Chondrocyte (in vitro differentiated cells): ENCODE measurements around the gene APLN. TPM values are rescaled to one million over a fixed set of nuclear protein-coding genes. Genes with fewer than 3 reads are reported as not detected.

Experiments used
- DNase-seq: peaks from one replicate; pipeline ENCODE4 v3.0.0; 2021; ENCODE audit warnings: mixed read lengths, low spot score
- H3K27ac Mint-ChIP-seq: one replicate; pipeline ENCODE4 v1.8.0; 2021; ENCODE audit warnings: mild to moderate bottlenecking, moderate library complexity, mixed read lengths; ENCODE audit not compliant: unreplicated experiment
- H3K27me3 Mint-ChIP-seq: 2 replicates; pipeline ENCODE4 v1.8.0; 2021; ENCODE audit warnings: low read depth, mixed read lengths
- H3K36me3 Mint-ChIP-seq: 2 replicates; pipeline ENCODE4 v1.8.0; 2021; ENCODE audit warnings: low read depth, mixed read lengths
- H3K4me1 Mint-ChIP-seq: 2 replicates; pipeline ENCODE4 v1.8.0; 2021; ENCODE audit warnings: low read depth, mild to moderate bottlenecking, mixed read lengths
- H3K4me3 Mint-ChIP-seq: one replicate; pipeline ENCODE4 v1.8.0; 2021; ENCODE audit warnings: mild to moderate bottlenecking, moderate library complexity, mixed read lengths; ENCODE audit not compliant: unreplicated experiment
- H3K9me3 Mint-ChIP-seq: 2 replicates; pipeline ENCODE4 v1.8.0; 2021; ENCODE audit warnings: low read depth, mixed read lengths
- total RNA-seq: library from RNA; stranded (reverse); gene quantifications from 3 replicates; pipeline ENCODE4 v1.2.1, GENCODE V29; 2021
- TF ChIP-seq, protein P1 (sequence below): fragments of 200-600 bp; sonication (generic); IDR thresholded peaks from 2 replicates; pipeline ENCODE4 v1.5.0; 2021; ENCODE audit warnings: antibody characterized with exemption, mild to moderate bottlenecking, moderate library complexity

Gene APLN
- total RNA-seq, 1 donor from 2014 or later: 1.3 TPM

DNA sequence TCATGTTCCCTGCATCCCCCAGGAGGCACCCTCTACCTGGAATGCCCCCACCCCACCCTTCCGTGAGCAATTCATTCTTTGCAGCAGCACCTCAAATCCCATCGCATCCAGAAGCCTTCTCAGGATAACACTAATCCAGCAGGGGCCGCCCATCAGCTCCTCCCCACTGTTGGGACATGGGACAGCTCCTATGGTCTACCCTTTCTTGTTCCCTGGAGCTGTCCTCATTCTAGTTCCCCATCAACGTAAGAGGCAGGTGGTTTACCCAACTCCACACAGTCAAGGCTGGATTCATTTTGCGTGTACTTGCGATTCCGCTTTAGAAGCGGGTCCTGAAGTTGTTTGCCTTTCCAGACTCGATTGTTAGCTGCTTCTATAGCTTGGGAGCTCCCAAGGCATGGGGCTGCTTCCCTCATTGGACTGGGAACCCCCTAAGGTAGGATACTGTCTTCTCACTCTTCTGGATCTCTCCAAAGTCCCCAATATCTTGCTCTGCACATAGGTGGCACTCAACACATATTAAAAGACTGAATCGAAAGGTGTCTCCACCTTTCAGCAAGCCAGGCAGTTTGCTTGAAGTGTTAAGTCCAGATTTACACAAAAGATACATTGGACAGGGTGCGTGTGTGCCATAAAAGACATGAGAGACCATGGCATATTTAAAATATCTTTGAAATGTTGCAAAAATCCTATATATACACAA is 942 bp upstream of the APLN start:
- DNase-seq: no peak
- no peak overlapping the region for H3K27ac Mint-ChIP-seq
- H3K4me1 Mint-ChIP-seq: peaks cover 7% of the 10 kb centered on the region
- H3K9me3 Mint-ChIP-seq: peaks cover 2% of the 10 kb centered on the region
- peaks cover 11% of the 10 kb centered on the region for H3K27me3 Mint-ChIP-seq
- peak overlapping the region; percentile 54 for H3K4me3 Mint-ChIP-seq
- TF ChIP-seq, protein P1, sequence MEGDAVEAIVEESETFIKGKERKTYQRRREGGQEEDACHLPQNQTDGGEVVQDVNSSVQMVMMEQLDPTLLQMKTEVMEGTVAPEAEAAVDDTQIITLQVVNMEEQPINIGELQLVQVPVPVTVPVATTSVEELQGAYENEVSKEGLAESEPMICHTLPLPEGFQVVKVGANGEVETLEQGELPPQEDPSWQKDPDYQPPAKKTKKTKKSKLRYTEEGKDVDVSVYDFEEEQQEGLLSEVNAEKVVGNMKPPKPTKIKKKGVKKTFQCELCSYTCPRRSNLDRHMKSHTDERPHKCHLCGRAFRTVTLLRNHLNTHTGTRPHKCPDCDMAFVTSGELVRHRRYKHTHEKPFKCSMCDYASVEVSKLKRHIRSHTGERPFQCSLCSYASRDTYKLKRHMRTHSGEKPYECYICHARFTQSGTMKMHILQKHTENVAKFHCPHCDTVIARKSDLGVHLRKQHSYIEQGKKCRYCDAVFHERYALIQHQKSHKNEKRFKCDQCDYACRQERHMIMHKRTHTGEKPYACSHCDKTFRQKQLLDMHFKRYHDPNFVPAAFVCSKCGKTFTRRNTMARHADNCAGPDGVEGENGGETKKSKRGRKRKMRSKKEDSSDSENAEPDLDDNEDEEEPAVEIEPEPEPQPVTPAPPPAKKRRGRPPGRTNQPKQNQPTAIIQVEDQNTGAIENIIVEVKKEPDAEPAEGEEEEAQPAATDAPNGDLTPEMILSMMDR: peak; percentile 56
- no peaks in the 10 kb centered on the region for H3K36me3 Mint-ChIP-seq

GRCh38 chrX:129653971-129654651 is 645 bp downstream of the APLN start:
- H3K4me1 Mint-ChIP-seq: peaks cover 7% of the 10 kb centered on the region
- TF ChIP-seq, protein P1: no peak
- H3K36me3 Mint-ChIP-seq: no peaks in the 10 kb centered on the region
- H3K27me3 Mint-ChIP-seq: peaks cover 16% of the 10 kb centered on the region
- no peak overlapping the region for H3K27ac Mint-ChIP-seq
- H3K9me3 Mint-ChIP-seq: peaks cover 2% of the 10 kb centered on the region
- DNase-seq: no peak
- peak overlapping the region; percentile 63 for H3K4me3 Mint-ChIP-seq

DNA sequence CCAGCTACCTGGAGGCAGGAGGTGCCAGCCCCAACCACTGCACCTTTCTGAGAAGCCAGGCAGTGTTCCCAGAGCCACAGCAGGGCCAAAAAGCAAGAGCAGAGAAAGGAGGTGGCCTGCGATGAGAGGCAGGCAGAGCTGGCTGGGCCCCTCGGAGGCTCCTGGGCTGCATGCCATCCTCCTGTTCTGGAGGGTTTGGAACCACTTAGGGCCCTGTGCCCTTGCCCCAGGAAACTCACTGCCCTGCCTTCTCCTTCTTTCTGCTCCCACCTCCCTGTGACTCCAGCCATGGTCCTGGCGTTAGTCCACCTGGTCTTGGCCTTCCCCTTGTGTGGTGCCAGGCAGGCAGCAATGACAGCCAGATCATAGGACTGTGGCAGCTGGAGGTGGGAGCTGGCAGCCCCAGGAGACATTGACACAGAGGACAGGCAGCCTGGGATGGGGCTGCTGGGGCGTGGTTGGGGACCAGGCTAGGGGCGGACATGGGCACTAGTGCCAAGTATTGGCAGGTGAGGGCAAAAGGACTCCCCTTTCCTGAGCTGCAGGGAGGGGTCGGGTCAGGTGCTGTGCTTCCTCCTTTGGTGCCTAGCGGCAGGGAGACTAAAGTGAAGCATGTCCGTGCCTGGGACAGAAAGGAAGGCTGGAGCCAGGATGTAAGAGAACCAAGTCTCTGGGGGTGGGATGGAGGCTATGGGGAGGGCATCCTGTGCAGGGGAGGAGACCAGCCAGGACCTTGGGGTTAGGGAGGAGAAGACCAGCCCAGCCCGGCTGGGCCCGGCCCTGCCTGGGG is 1.4 kb downstream of the APLN start:
- H3K4me1 Mint-ChIP-seq: peaks cover 7% of the 10 kb centered on the region
- peaks cover 16% of the 10 kb centered on the region for H3K27me3 Mint-ChIP-seq
- peak overlapping the region; percentile 42 for H3K4me3 Mint-ChIP-seq
- H3K27ac Mint-ChIP-seq: no peak overlapping the region
- no peak for DNase-seq
- H3K9me3 Mint-ChIP-seq: peaks cover under 1% of the 10 kb centered on the region
- TF ChIP-seq, protein P1: no peak
- no peaks in the 10 kb centered on the region for H3K36me3 Mint-ChIP-seq

DNA sequence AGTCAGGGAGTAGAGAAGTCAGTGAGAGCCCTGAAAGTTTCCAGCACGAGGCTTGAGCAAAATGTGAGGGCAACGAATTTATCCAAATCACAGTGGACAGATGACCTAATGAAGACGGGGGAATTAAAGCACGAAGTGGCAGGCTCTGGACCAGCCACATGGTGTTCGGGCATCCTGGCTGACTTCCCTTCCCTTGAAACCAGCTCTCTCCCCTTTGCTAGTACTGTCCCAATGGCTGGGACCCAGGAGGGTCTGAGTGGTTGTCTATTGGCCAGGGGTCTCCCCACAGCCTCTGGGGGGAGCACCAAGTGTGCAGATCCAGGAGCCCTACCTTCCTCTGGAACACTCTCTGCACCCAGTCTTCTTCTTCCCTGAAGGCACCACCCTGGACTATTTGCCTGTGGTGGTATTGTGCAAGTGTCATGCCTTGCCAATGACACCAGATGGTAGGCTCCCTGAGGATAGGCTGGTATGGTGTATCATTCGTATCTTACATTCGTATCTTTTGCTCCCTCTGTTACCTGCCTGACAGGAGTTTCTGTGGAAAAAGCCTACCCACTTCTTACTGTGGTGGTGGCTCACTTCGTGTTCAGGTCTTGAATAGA is 2.1 kb downstream of the APLN start:
- DNase-seq: no peak
- H3K27ac Mint-ChIP-seq: no peak overlapping the region
- peaks cover 7% of the 10 kb centered on the region for H3K4me1 Mint-ChIP-seq
- H3K4me3 Mint-ChIP-seq: no peak overlapping the region
- no peaks in the 10 kb centered on the region for H3K36me3 Mint-ChIP-seq
- peaks cover 18% of the 10 kb centered on the region for H3K27me3 Mint-ChIP-seq
- TF ChIP-seq, protein P1: no peak
- H3K9me3 Mint-ChIP-seq: no peaks in the 10 kb centered on the region
